AG04449 (cell line): ENCODE measurements around the gene CORO1C.

Experiments used
- CTCF ChIA-PET: fragments of 350-600 bp; formaldehyde crosslinking; extraction: SDS; loops from one replicate; lab custom pipeline; 2021; ENCODE audit warnings: antibody characterized with exemption; lab: Yijun Ruan, JAX
- POLR2A ChIA-PET: fragments of 400-600, 350-600 bp; formaldehyde crosslinking; extraction: SDS; loops from one replicate; lab custom pipeline; 2020; ENCODE audit warnings: antibody characterized with exemption, inconsistent platforms; lab: Yijun Ruan, JAX
- DNase-seq: peaks from one replicate; pipeline ENCODE4 v3.0.0-alpha.2; 2010; ENCODE audit warnings: low read depth, low spot score
- H3K4me3 ChIP-seq: 2 replicates; pipeline ENCODE4 v1.5.1; 2011; ENCODE audit warnings: low read depth, mild to moderate bottlenecking, control low read depth, low read length
- TF ChIP-seq, protein P1 (sequence below): IDR thresholded peaks from one replicate; pipeline ENCODE4 v1.5.1; 2011; ENCODE audit warnings: mild to moderate bottlenecking, moderate library complexity, low read length, control low read depth, inconsistent platforms; ENCODE audit not compliant: insufficient read depth; ENCODE audit errors: missing control alignments

Gene CORO1C

GRCh38 chr12:108700833-108701541, 30.3 kb downstream of the CORO1C start:
- DNase-seq: no peak
- TF ChIP-seq, protein P1, sequence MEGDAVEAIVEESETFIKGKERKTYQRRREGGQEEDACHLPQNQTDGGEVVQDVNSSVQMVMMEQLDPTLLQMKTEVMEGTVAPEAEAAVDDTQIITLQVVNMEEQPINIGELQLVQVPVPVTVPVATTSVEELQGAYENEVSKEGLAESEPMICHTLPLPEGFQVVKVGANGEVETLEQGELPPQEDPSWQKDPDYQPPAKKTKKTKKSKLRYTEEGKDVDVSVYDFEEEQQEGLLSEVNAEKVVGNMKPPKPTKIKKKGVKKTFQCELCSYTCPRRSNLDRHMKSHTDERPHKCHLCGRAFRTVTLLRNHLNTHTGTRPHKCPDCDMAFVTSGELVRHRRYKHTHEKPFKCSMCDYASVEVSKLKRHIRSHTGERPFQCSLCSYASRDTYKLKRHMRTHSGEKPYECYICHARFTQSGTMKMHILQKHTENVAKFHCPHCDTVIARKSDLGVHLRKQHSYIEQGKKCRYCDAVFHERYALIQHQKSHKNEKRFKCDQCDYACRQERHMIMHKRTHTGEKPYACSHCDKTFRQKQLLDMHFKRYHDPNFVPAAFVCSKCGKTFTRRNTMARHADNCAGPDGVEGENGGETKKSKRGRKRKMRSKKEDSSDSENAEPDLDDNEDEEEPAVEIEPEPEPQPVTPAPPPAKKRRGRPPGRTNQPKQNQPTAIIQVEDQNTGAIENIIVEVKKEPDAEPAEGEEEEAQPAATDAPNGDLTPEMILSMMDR: no peak
- H3K4me3 ChIP-seq: no peak overlapping the region
- CTCF ChIA-PET: interaction anchor here (1.0 to 2.8 kb wide), 3 partner anchors 11 to 31 kb away, joined by 3 to 24 read pairs (median 4); partner anchors contain the start of gene CORO1C
- POLR2A ChIA-PET: no interaction called here

DNA sequence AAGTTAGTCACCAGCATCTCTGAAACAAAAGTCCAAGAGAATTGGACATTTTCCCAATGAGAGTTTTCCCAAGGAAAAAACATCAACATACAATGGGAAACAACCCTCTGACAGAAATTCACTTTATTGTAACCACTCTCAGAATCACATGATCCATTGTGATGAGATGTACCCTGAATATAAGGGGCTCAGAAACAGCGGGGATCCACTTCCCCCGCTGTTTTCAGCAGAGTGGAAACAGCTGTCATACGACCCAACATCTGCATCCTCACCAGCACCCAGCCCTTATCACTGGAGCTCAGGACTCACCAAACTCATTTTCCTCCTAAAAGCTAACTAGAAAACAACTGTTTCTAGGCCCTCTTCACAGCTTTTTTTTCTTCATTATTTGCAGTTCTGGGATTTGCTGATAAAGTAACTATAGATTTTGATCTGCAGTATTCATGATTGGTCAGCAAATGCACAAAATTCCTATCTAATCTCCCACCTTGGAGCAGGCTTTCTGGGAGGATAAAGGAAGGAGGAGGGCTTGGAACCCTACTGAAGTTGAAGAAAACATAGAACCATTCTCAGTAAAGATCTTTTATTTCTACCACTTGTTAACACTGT, 31.3 kb downstream of the CORO1C start:
- ChIA-PET CTCF (interaction anchor here (1.6 kb wide), 1 partner anchor 21 kb away, joined by 3 read pairs; no protein-coding TSS in a partner anchor), POLR2A (no interaction called here)
- H3K4me3 ChIP-seq: no peak overlapping the region
- TF ChIP-seq, protein P1: no peak
- no peak for DNase-seq

DNA sequence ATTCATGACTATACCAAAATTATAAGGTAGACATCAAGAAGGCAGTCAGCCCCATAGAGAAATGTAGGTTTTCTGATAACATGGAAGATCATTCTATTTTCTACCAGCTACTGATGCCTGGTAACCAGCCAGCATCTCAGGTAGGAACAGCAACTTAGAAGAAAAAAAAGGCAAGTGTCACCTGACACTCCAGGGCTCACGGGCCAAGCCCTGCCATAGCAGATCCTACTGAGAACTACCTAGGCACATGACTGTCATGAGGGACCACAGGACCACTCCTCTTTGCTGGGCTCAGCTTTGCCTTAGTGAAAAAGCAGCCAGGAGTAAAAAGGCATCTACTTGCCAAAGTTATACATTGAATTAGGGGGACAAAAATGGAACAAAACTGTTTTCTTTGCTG, 33.4 kb downstream of the CORO1C start:
- DNase-seq: no peak
- CTCF ChIA-PET: interaction anchor here (1.2 to 1.9 kb wide), 3 partner anchors 12 to 80 kb away, joined by 3 to 5 read pairs (median 3); no protein-coding TSS in a partner anchor
- TF ChIP-seq, protein P1: no peak
- H3K4me3 ChIP-seq: no peak overlapping the region
- POLR2A ChIA-PET: no interaction called here

GRCh38 chr12:108696996-108697290, 34.4 kb downstream of the CORO1C start:
- no peak overlapping the region for H3K4me3 ChIP-seq
- ChIA-PET CTCF (no interaction called here), POLR2A (interaction anchor here (1.1 to 2.3 kb wide), 3 partner anchors 25 to 105 kb away, joined by 3 to 17 read pairs (median 3); no protein-coding TSS in a partner anchor)
- TF ChIP-seq, protein P1: no peak
- no peak for DNase-seq

- POLR2A ChIA-PET: interaction anchor here (0.6 to 2.3 kb wide), 5 partner anchors 9 to 105 kb away, joined by 3 to 17 read pairs (median 3); no protein-coding TSS in a partner anchor
- peak; percentile 94 for DNase-seq
- CTCF ChIA-PET: interaction anchor here (0.7 to 2.2 kb wide), 5 partner anchors 32 to 1181 kb away, joined by 3 to 10 read pairs (median 3); partner anchors contain the start of gene CORO1C
Measured at GRCh38 chr12:108696111-108696995, 35.0 kb downstream of the CORO1C start.

More at GRCh38 chr12:108696111-108696995, 35.0 kb downstream of the CORO1C start:
- H3K4me3 ChIP-seq: no peak overlapping the region
- TF ChIP-seq, protein P1: no peak
